IMR-90 (cell line): Measurements from ENCODE around the gene WASHC1. TPM values are rescaled to one million over a fixed set of nuclear protein-coding genes. Genes with fewer than 3 reads are reported as not detected.
A peak's percentile ranks its signal among the peaks of the same experiment; 100 is the strongest.
"Not testable (repeated sequence)": the region's sequence is repeated elsewhere in the genome, so short reads cannot be mapped to it uniquely, and the experiment has no call there.

Source experiments
- ATAC-seq: fragments of 200-7000 bp; cut with Tn5 transposase; 2 replicates; pipeline ENCODE4 v1.9.1; 2020; ENCODE audit warnings: low read depth, mild to moderate bottlenecking, moderate library complexity
- BruUV-seq: library from RNA; stranded (reverse); fragments of 400-500 nt; replicated peaks from 2 replicates; lab custom pipeline; 2021; lab: Mats Ljungman, UMichigan
- CTCF ChIA-PET: fragments of 300-600 bp; formaldehyde crosslinking; extraction: SDS; loops from one replicate; lab custom pipeline; 2021; ENCODE audit warnings: antibody characterized with exemption; lab: Yijun Ruan, JAX
- POLR2A ChIA-PET: fragments of 300-600 bp; sonication (Branson Sonifier 250); formaldehyde crosslinking; loops from one replicate; lab custom pipeline; 2022; ENCODE audit warnings: antibody characterized with exemption; ENCODE audit not compliant: unreplicated experiment; lab: Charles Lee
- DNase-seq: peaks from one replicate; pipeline ENCODE4 v3.0.0; 2013
- H2AFZ ChIP-seq: replicated peaks from 2 replicates; pipeline ENCODE3; 2013; ENCODE audit warnings: low read length, mild to moderate bottlenecking; ENCODE audit not compliant: poor library complexity
- H2AK5ac ChIP-seq: 2 replicates; pipeline ENCODE4 v1.6.1; 2013; ENCODE audit warnings: low read depth, low read length, inconsistent platforms
- H2AK9ac ChIP-seq: replicated peaks from 2 replicates; pipeline ENCODE3; 2013; ENCODE audit warnings: mild to moderate bottlenecking, low read depth, low read length, moderate library complexity; ENCODE audit not compliant: poor library complexity
- H2BK120ac ChIP-seq: 2 replicates; pipeline ENCODE4 v1.6.1; 2013; ENCODE audit warnings: low read depth, low read length, inconsistent platforms
- H2BK15ac ChIP-seq: 3 replicates; pipeline ENCODE4 v1.6.1; 2013; ENCODE audit warnings: low read depth, low read length, inconsistent platforms
- H2BK20ac ChIP-seq: 2 replicates; pipeline ENCODE4 v1.6.1; 2013; ENCODE audit warnings: low read depth, mild to moderate bottlenecking, inconsistent platforms, low read length, moderate library complexity
- H2BK5ac ChIP-seq: 2 replicates; pipeline ENCODE4 v1.6.1; 2013; ENCODE audit warnings: mild to moderate bottlenecking, low read depth, low read length, inconsistent platforms; ENCODE audit not compliant: poor library complexity, severe bottlenecking
- H3K14ac ChIP-seq: replicated peaks from 2 replicates; pipeline ENCODE4 v1.6.1; 2013; ENCODE audit warnings: low read depth, low read length, inconsistent platforms
- H3K18ac ChIP-seq: 2 replicates; pipeline ENCODE4 v1.6.1; 2013; ENCODE audit warnings: low read depth, low read length, control low read depth
- H3K23ac ChIP-seq: 2 replicates; pipeline ENCODE4 v1.6.1; 2013; ENCODE audit warnings: low read depth, low read length, inconsistent platforms
- H3K27ac ChIP-seq: 2 replicates; pipeline ENCODE4 v1.5.1; 2013; ENCODE audit warnings: mild to moderate bottlenecking, control low read depth, low read length; ENCODE audit not compliant: insufficient read depth
- H3K27me3 ChIP-seq: 2 replicates; pipeline ENCODE4 v1.6.1; 2013; ENCODE audit warnings: low read length; ENCODE audit not compliant: control insufficient read depth, insufficient read depth
- H3K36me3 ChIP-seq: 2 replicates; pipeline ENCODE4 v1.6.1; 2013; ENCODE audit warnings: low read length, mixed read lengths; ENCODE audit not compliant: control insufficient read depth, insufficient read depth
- H3K4ac ChIP-seq: 2 replicates; pipeline ENCODE4 v1.6.1; 2013; ENCODE audit warnings: low read depth, low read length, inconsistent platforms
- H3K4me1 ChIP-seq: 2 replicates; pipeline ENCODE4 v1.6.1; 2013; ENCODE audit warnings: low read length, mixed read lengths; ENCODE audit not compliant: control insufficient read depth, insufficient read depth
- H3K4me2 ChIP-seq: 2 replicates; pipeline ENCODE4 v1.6.1; 2013; ENCODE audit warnings: low read depth, mild to moderate bottlenecking, control low read depth, low read length, moderate library complexity
- H3K4me3 ChIP-seq: 2 replicates; pipeline ENCODE4 v1.5.1; 2013; ENCODE audit warnings: low read depth, mild to moderate bottlenecking, control low read depth, low read length, moderate library complexity; ENCODE audit not compliant: insufficient read depth
- H3K56ac ChIP-seq: 2 replicates; pipeline ENCODE4 v1.6.1; 2013; ENCODE audit warnings: low read length, inconsistent platforms; ENCODE audit not compliant: insufficient read depth; ENCODE audit errors: extremely low read depth
- H3K79me1 ChIP-seq, 2 experiments: 2 replicates each; pipeline ENCODE4 v1.6.1; 2013; ENCODE audit warnings: low read length in 2 of 2, inconsistent platforms in 1 of 2, low read depth in 1 of 2
- H3K9ac ChIP-seq: 2 replicates; pipeline ENCODE4 v1.6.1; 2013; ENCODE audit warnings: low read depth, low read length, control low read depth
- H3K9me1 ChIP-seq: 2 replicates; pipeline ENCODE4 v1.6.1; 2013; ENCODE audit warnings: low read length, inconsistent platforms; ENCODE audit not compliant: insufficient read depth
- H3K9me3 ChIP-seq: 2 replicates; pipeline ENCODE4 v1.6.1; 2013; ENCODE audit warnings: low read length; ENCODE audit not compliant: control insufficient read depth, insufficient read depth
- H4K20me1 ChIP-seq: 2 replicates; pipeline ENCODE4 v1.6.1; 2013; ENCODE audit warnings: low read length, inconsistent platforms; ENCODE audit not compliant: insufficient read depth
- H4K5ac ChIP-seq: 2 replicates; pipeline ENCODE4 v1.6.1; 2013; ENCODE audit warnings: mild to moderate bottlenecking, low read depth, low read length, control low read depth
- H4K8ac ChIP-seq, 2 experiments: 2 replicates each; pipeline ENCODE4 v1.6.1; 2013; ENCODE audit warnings: low read depth in 2 of 2, low read length in 2 of 2, control low read depth in 1 of 2, inconsistent platforms in 1 of 2
- H4K91ac ChIP-seq: 2 replicates; pipeline ENCODE4 v1.6.1; 2013; ENCODE audit warnings: low read depth, low read length, inconsistent platforms; ENCODE audit not compliant: insufficient read depth
- WGBS, 2 experiments: methylation state at CpG; one replicate each; pipeline versions ENCODE4 v1.1.5 to v1.1.7; 2013; ENCODE audit warnings: missing lambda C conversion rate in 2 of 2; ENCODE audit not compliant: insufficient read length in 1 of 2; ENCODE audit errors: extremely low coverage in 2 of 2; 5-methylcytosine and 5-hydroxymethylcytosine counted together
- dilution Hi-C: fragments of 300-500 bp; cut with HindIII; formaldehyde crosslinking; loops from one replicate; pipeline ENCODE4 v1.14.3; 2018; ENCODE audit warnings: low sequenced_read_pairs; ENCODE audit not compliant: unreplicated experiment
- in situ Hi-C: fragments of 300-500 bp; cut with MboI; formaldehyde crosslinking; loops from 3 replicates; pipeline ENCODE4 v1.14.3; 2019; ENCODE audit warnings: low sequenced_read_pairs, inconsistent platforms, mixed read lengths
- intact Hi-C: fragments of 100-400 bp; cut with micrococcal nuclease; formaldehyde crosslinking; loops from 2 replicates; pipeline ENCODE4 v1.10.0; 2022
- polyA plus RNA-seq, 3 experiments: library from polyadenylated mRNA; depleted of rRNA; stranded (reverse); fragments of >200 nt; gene quantifications; 2 replicates each; pipeline ENCODE4 v1.2.3, GENCODE V29; 2012; ENCODE audit warnings: low replicate concordance in 1 of 3
- total RNA-seq: library from RNA; depleted of rRNA; stranded (reverse); fragments of >200 nt; gene quantifications from 2 replicates; pipeline ENCODE4 v1.2.3, GENCODE V29; 2012
- TF ChIP-seq, protein P1 (sequence below): conservative IDR thresholded peaks from 2 replicates; pipeline ENCODE4 v1.5.1; 2012; ENCODE audit warnings: mild to moderate bottlenecking, low read depth, low read length, improper control_type of control experiment

The WASHC1 gene
- total and polyA plus RNA-seq, 2 of the 4 experiments (the other 2 are of a cell fraction): 3.0 to 13.7 TPM

DNA sequence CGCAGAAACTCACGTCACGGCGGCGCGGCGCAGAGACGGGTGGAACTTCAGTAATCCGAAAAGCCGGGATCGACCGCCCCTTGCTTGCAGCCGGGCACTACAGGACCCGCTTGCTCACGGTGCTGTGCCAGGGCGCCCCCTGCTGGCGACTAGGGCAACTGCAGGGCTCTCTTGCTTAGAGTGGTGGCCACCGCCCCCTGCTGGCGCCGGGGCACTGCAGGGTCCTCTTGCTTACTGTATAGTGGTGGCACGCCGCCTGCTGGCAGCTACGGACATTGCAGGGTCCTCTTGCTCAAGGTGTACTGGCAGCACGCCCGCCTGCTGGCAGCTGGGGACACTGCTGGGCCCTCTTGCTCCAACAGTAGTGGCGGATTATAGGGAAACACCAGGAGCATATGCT, 18.1 kb downstream of the WASHC1 start:
- H3K4me2 ChIP-seq, H2AFZ ChIP-seq, H2AK5ac ChIP-seq, H4K20me1 ChIP-seq, H3K4me1 ChIP-seq, H3K23ac ChIP-seq, H2BK120ac ChIP-seq, H4K91ac ChIP-seq, H3K18ac ChIP-seq, H3K27me3 ChIP-seq, H3K79me1 ChIP-seq, H3K27ac ChIP-seq, CTCF ChIA-PET, H2BK5ac ChIP-seq, H3K36me3 ChIP-seq, DNase-seq, H3K4me3 ChIP-seq, dilution Hi-C loops, H2BK20ac ChIP-seq, H2AK9ac ChIP-seq, H3K56ac ChIP-seq, intact Hi-C loops, H4K5ac ChIP-seq, H3K14ac ChIP-seq, H3K9ac ChIP-seq, in situ Hi-C loops, H2BK15ac ChIP-seq, H3K9me1 ChIP-seq, POLR2A ChIA-PET, BruUV-seq, H3K9me3 ChIP-seq, H4K8ac ChIP-seq, H3K4ac ChIP-seq, ATAC-seq: not testable (repeated sequence)
- TF ChIP-seq, protein P1, sequence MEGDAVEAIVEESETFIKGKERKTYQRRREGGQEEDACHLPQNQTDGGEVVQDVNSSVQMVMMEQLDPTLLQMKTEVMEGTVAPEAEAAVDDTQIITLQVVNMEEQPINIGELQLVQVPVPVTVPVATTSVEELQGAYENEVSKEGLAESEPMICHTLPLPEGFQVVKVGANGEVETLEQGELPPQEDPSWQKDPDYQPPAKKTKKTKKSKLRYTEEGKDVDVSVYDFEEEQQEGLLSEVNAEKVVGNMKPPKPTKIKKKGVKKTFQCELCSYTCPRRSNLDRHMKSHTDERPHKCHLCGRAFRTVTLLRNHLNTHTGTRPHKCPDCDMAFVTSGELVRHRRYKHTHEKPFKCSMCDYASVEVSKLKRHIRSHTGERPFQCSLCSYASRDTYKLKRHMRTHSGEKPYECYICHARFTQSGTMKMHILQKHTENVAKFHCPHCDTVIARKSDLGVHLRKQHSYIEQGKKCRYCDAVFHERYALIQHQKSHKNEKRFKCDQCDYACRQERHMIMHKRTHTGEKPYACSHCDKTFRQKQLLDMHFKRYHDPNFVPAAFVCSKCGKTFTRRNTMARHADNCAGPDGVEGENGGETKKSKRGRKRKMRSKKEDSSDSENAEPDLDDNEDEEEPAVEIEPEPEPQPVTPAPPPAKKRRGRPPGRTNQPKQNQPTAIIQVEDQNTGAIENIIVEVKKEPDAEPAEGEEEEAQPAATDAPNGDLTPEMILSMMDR: peak; percentile 42
- no CpG with 5 or more reads among the region's 26 CpGs for WGBS, 2 experiments

DNA sequence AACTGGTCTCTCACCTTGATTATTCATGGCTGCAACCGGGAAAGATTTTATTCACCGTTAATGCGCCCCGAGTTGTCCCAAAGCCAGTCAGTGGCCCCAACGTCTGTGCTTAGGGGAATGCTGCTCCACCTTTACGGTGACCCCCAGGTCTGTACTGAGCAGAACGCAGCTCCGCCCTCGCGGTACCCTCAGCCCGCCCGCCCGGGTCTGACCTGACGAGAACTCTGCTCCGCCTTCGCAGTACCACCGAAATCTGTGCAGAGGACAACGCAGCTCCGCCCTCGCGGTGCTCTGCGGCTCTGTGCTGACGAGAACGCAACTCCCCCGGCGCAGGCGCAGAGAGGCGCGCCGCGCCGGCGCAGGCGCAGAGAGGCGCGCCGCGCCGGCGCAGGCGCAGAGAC, 18.6 kb downstream of the WASHC1 start:
- H3K9me3 ChIP-seq, H2BK15ac ChIP-seq, H2AK5ac ChIP-seq, H2BK20ac ChIP-seq, CTCF ChIA-PET, H3K4me2 ChIP-seq, in situ Hi-C loops, H3K14ac ChIP-seq, H4K8ac ChIP-seq, H3K4me3 ChIP-seq, H2BK5ac ChIP-seq, H3K56ac ChIP-seq, ATAC-seq, POLR2A ChIA-PET, H4K5ac ChIP-seq, DNase-seq, H3K9ac ChIP-seq, H3K18ac ChIP-seq, H3K79me1 ChIP-seq, H3K4ac ChIP-seq, H3K27ac ChIP-seq, H2AK9ac ChIP-seq, H2BK120ac ChIP-seq, H3K27me3 ChIP-seq, H3K23ac ChIP-seq, intact Hi-C loops, H4K20me1 ChIP-seq, BruUV-seq, H4K91ac ChIP-seq, H3K36me3 ChIP-seq, dilution Hi-C loops, H3K9me1 ChIP-seq, H3K4me1 ChIP-seq, H2AFZ ChIP-seq: not testable (repeated sequence)
- WGBS, 2 experiments: 80% methylated on average over 1 of the region's 41 CpGs; no CpG with 5 or more reads in 1 of the 2 experiments
